Stimulated activated CD8-positive, alpha-beta memory T cell treated with anti-CD3 and anti-CD28 coated beads, Interleukin-7, amount 100 ng/mL, for 48 hours (primary cell): ENCODE measurements around the gene KLHL29.

Experiments used
- DNase-seq, 2 donors: peaks; one replicate each; pipeline ENCODE4 v3.0.0-alpha.2; 2020; ENCODE audit warnings: low read depth in 1 of 2; ENCODE audit errors: extremely low read depth in 1 of 2

Gene KLHL29

GRCh38 chr2:23563673-23564614, 179.0 kb downstream of the KLHL29 start:
- no peak for DNase-seq

- no peak for DNase-seq
Measured at GRCh38 chr2:23564615-23564960, 179.6 kb downstream of the KLHL29 start.

GRCh38 chr2:23565374-23565773, 180.4 kb downstream of the KLHL29 start:
- no peak for DNase-seq

GRCh38 chr2:23565814-23566213, 180.8 kb downstream of the KLHL29 start:
- no peak for DNase-seq

GRCh38 chr2:23566241-23567142, 181.5 kb downstream of the KLHL29 start:
- no peak for DNase-seq

GRCh38 chr2:23567161-23567756, 182.3 kb downstream of the KLHL29 start:
- no peak for DNase-seq

GRCh38 chr2:23568211-23568610, 183.2 kb downstream of the KLHL29 start:
- DNase-seq = no peak

GRCh38 chr2:23568626-23569190, 183.7 kb downstream of the KLHL29 start:
- no peak for DNase-seq

GRCh38 chr2:23569761-23570365, 184.9 kb downstream of the KLHL29 start:
- no peak for DNase-seq

- DNase-seq = no peak
Measured at GRCh38 chr2:23571085-23571484, 186.1 kb downstream of the KLHL29 start.

- DNase-seq = no peak
Measured at GRCh38 chr2:23571527-23572282, 186.7 kb downstream of the KLHL29 start.

- no peak for DNase-seq
Measured at GRCh38 chr2:23574919-23575654, 190.1 kb downstream of the KLHL29 start.

GRCh38 chr2:23578964-23579671, 194.1 kb downstream of the KLHL29 start:
- DNase-seq = no peak

- DNase-seq = no peak
Measured at GRCh38 chr2:23579674-23580073, 194.7 kb downstream of the KLHL29 start.

- DNase-seq = no peak
Measured at GRCh38 chr2:23583467-23583866, 198.5 kb downstream of the KLHL29 start.

- DNase-seq = no peak
Measured at GRCh38 chr2:23584054-23584745, 199.2 kb downstream of the KLHL29 start.

GRCh38 chr2:23585273-23586170, 200.5 kb downstream of the KLHL29 start:
- DNase-seq = no peak
